Testis (tissue), 2 donors: ENCODE measurements around the gene COPA.

Experiments used
- POLR2A ChIP-seq: fragments of 450-650 bp; IDR thresholded peaks from one replicate; pipeline ENCODE4 v1.6.1; 2017; ENCODE audit warnings: antibody characterized with exemption, mild to moderate bottlenecking, moderate library complexity
- TF ChIP-seq, protein P1 (sequence below), 3 experiments: fragments of 450-650 bp in 2 of 3; fragments of 200-600 bp in 1 of 3; sonication (generic) in 1 of 3; IDR thresholded peaks; one replicate each; pipeline ENCODE4 v1.5.1; 2016 to 2019; ENCODE audit warnings: antibody characterized with exemption in 3 of 3, mild to moderate bottlenecking in 2 of 3, moderate library complexity in 1 of 3

DNA sequence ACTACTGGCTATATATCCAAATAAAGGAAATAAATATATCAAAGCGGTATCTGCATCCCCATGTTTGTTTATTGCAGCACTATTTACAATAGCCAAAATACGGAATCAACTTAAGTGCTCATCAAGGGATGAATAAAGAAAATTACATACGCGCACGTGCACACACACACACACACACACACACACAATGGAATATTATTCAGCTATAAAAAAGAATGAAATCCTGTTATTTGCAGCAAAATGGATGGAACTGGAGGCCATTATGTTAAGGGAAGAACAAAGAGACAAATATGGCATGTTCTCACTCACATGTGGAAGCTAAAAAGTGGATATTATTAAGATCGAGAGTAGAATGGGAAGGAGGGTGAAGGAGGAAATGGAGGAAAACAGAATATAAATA is 20.2 kb downstream of the COPA start:
- TF ChIP-seq, protein P1, sequence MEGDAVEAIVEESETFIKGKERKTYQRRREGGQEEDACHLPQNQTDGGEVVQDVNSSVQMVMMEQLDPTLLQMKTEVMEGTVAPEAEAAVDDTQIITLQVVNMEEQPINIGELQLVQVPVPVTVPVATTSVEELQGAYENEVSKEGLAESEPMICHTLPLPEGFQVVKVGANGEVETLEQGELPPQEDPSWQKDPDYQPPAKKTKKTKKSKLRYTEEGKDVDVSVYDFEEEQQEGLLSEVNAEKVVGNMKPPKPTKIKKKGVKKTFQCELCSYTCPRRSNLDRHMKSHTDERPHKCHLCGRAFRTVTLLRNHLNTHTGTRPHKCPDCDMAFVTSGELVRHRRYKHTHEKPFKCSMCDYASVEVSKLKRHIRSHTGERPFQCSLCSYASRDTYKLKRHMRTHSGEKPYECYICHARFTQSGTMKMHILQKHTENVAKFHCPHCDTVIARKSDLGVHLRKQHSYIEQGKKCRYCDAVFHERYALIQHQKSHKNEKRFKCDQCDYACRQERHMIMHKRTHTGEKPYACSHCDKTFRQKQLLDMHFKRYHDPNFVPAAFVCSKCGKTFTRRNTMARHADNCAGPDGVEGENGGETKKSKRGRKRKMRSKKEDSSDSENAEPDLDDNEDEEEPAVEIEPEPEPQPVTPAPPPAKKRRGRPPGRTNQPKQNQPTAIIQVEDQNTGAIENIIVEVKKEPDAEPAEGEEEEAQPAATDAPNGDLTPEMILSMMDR (IDR thresholded peaks at IDR 0.05): no peak
- no peak for TF ChIP-seq POLR2A
